ENCODE results near the gene RBSN. TPM values are rescaled to one million over a fixed set of nuclear protein-coding genes. Genes with fewer than 3 reads are reported as not detected.

RBSN gene
- total and polyA plus RNA-seq, 12 donors = 5.7 to 33.9 (median 23.9) TPM

- H3K9me3 ChIP-seq (replicated peaks in 1 of 3) = no peaks in the 10 kb centered on the region
- no peaks in the 10 kb centered on the region for H3K4me1 ChIP-seq (replicated peaks in 1 of 2)
- no peak overlapping the region for H3K27ac ChIP-seq
- no peak for DNase-seq
- H3K36me3 ChIP-seq (replicated peaks in 1 of 2) = peaks cover 0 to 39% of the 10 kb centered on the region in 2 donors
- intact Hi-C loops (cut with DNase I) = loop anchor here in 1 of 2 donors (10.0 kb wide), 1 partner anchor 128 kb away; no protein-coding TSS in a partner anchor
- no peaks in the 10 kb centered on the region for H3K27me3 ChIP-seq
- no peak overlapping the region for H3K4me3 ChIP-seq
- no peak for TF ChIP-seq POLR2A (IDR thresholded peaks at IDR 0.05)
- TF ChIP-seq CTCF (IDR thresholded peaks at IDR 0.05) = no peak
- 90 to 99% (median 96%) methylated on average over 11 to 14 of the region's 14 CpGs for WGBS, 4 donors
These were observed 46.4 kb downstream of the RBSN start for GRCh38 chr3:15052335-15053242.

- H3K4me1 ChIP-seq (replicated peaks in 1 of 2) = no peaks in the 10 kb centered on the region
- TF ChIP-seq CTCF (IDR thresholded peaks at IDR 0.05) (peak; percentile 27 to 52 (median 46)), POLR2A (IDR thresholded peaks at IDR 0.05) (no peak)
- H3K36me3 ChIP-seq (replicated peaks in 1 of 2) = peaks cover 0 to 43% of the 10 kb centered on the region in 2 donors
- intact Hi-C loops (cut with DNase I) = loop anchor here in 1 of 2 donors (10.0 kb wide), 1 partner anchor 127 kb away; no protein-coding TSS in a partner anchor
- no peak overlapping the region for H3K27ac ChIP-seq
- 78 to 100% (median 92%) methylated on average over 1 of the region's 1 CpG for WGBS, 4 donors
- no peaks in the 10 kb centered on the region for H3K27me3 ChIP-seq
- DNase-seq = peak in 6 of 7 donors; percentile 37 to 69 (median 48)
- H3K4me3 ChIP-seq = no peak overlapping the region
- H3K9me3 ChIP-seq (replicated peaks in 1 of 3) = no peaks in the 10 kb centered on the region
These were observed 47.4 kb downstream of the RBSN start for GRCh38 chr3:15051531-15051930.

- intact Hi-C loops (cut with DNase I) = loop anchor here in 1 of 2 donors (10.0 kb wide), 1 partner anchor 126 kb away; no protein-coding TSS in a partner anchor
- Histone ChIP-seq H3K27ac (no peak overlapping the region), H3K9me3 (replicated peaks in 1 of 3) (no peaks in the 10 kb centered on the region), H3K36me3 (replicated peaks in 1 of 2) (peaks cover 0 to 53% of the 10 kb centered on the region in 2 donors), H3K27me3 (no peaks in the 10 kb centered on the region), H3K4me1 (replicated peaks in 1 of 2) (no peaks in the 10 kb centered on the region), H3K4me3 (no peak overlapping the region)
- 80 to 91% (median 85%) methylated on average over 3 of the region's 3 CpGs for WGBS, 4 donors
- TF ChIP-seq POLR2A (IDR thresholded peaks at IDR 0.05) (no peak), CTCF (IDR thresholded peaks at IDR 0.05) (no peak)
- DNase-seq = no peak
These were observed 48.4 kb downstream of the RBSN start for GRCh38 chr3:15050405-15051092.

GRCh38 chr3:15049584-15049983 lies 49.4 kb downstream of the RBSN start:
- Histone ChIP-seq H3K27ac (no peak overlapping the region), H3K36me3 (replicated peaks in 1 of 2) (peaks cover 0 to 61% of the 10 kb centered on the region in 2 donors), H3K27me3 (no peaks in the 10 kb centered on the region), H3K4me3 (no peak overlapping the region), H3K9me3 (replicated peaks in 1 of 3) (no peaks in the 10 kb centered on the region), H3K4me1 (replicated peaks in 1 of 2) (no peaks in the 10 kb centered on the region)
- WGBS, 4 donors = 91 to 95% (median 93%) methylated on average over 2 of the region's 2 CpGs
- TF ChIP-seq POLR2A (IDR thresholded peaks at IDR 0.05) = no peak
- TF ChIP-seq CTCF (IDR thresholded peaks at IDR 0.05) = no peak
- no peak for DNase-seq
- intact Hi-C loops (cut with DNase I) = no loop called here

All from adrenal gland (tissue), 12 donors.